Measurements from ENCODE around the gene ALDH3B1. TPM values are rescaled to one million over a fixed set of nuclear protein-coding genes. Genes with fewer than 3 reads are reported as not detected.

Gene ALDH3B1
- total and polyA plus RNA-seq, 2 donors (not counting 3 experiments of a cell fraction or from before 2014, with no cell fraction given) = 0.13 to 1.0 TPM

- H4K20me1 ChIP-seq (replicated peaks; ENCODE audit: control insufficient read depth, extremely low read depth, insufficient read depth, low read length) = no peaks in the 10 kb centered on the region
- no peak within 1 kb of the TSS for H3K27ac ChIP-seq (ENCODE audit: insufficient read depth, low read depth, low read length)
- H3K27me3 ChIP-seq (ENCODE audit: control insufficient read depth in 2 of 2, insufficient read depth in 2 of 2, low read length in 2 of 2) = no peaks in the 10 kb centered on the region
- H3K4me1 ChIP-seq (ENCODE audit: control insufficient read depth, extremely low read depth, insufficient read depth, low read length) = peaks cover 3% of the 10 kb centered on the region
- H3K9me3 ChIP-seq (replicated peaks; ENCODE audit: control insufficient read depth, insufficient read depth, low read length) = no peaks in the 10 kb centered on the region
- H3K9ac ChIP-seq (replicated peaks; ENCODE audit: extremely low read depth, insufficient read depth, low read length) = no peak within 1 kb of the TSS
- intact Hi-C loops (cut with micrococcal nuclease) = no loop called here
- BruUV-seq (replicated peaks) = no TSS peak
- no peaks in the 10 kb centered on the region for H3K79me2 ChIP-seq (ENCODE audit: control insufficient read depth, insufficient read depth, low read length)
- peak within 1 kb of the TSS; percentile 17 to 51 (median 50) for H3K4me3 ChIP-seq (replicated peaks in 1 of 3; ENCODE audit: insufficient read depth in 1 of 3, low read depth in 1 of 3, low read length in 3 of 3)
- CTCF ChIA-PET = no interaction called here
- dilution Hi-C loops (cut with MboI; ENCODE audit: extremely low pct_ligation_motif_present, low sequenced_read_pairs) = no loop called here
- FAIRE-seq (peak; percentile 70), DNase-seq (ENCODE audit: low read depth, low spot score) (peak; percentile 70)
- no peaks in the 10 kb centered on the region for H3K36me3 ChIP-seq (ENCODE audit: control insufficient read depth in 2 of 2, extremely low read depth in 1 of 2, insufficient read depth in 2 of 2, low read length in 2 of 2)
- peak within 1 kb of the TSS; percentile 87 for H2AFZ ChIP-seq (ENCODE audit: low read depth, low read length)
- H3K9me1 ChIP-seq (replicated peaks; ENCODE audit: control insufficient read depth, extremely low read depth, insufficient read depth, low read length) = no peaks in the 10 kb centered on the region
- H3K4me2 ChIP-seq (ENCODE audit: insufficient read depth, low read length) = peak within 1 kb of the TSS; percentile 65
- POLR2A ChIA-PET = no interaction called here
- no peak for TF ChIP-seq EZH2 (IDR thresholded peaks at IDR 0.05; ENCODE audit: borderline replicate concordance, low read depth, low read length, severe bottlenecking)
- peak; percentile 76 for TF ChIP-seq POLR2AphosphoS5 (IDR thresholded peaks at IDR 0.05; ENCODE audit: insufficient read depth, low read depth, low read length)
- TF ChIP-seq MAX (IDR thresholded peaks at IDR 0.05; ENCODE audit: insufficient read depth, insufficient read length) = peak; percentile 34
- TF ChIP-seq POLR2A (IDR thresholded peaks at IDR 0.05; ENCODE audit: low read depth, low read length) = peak; percentile 53
- TF ChIP-seq JUN (IDR thresholded peaks at IDR 0.05; ENCODE audit: borderline replicate concordance, insufficient read depth, insufficient read length, low read depth) = no peak
- no peak for TF ChIP-seq MYC (IDR thresholded peaks at IDR 0.05; ENCODE audit: low read depth, low read length)
- no peak for TF ChIP-seq CTCF (IDR thresholded peaks at IDR 0.05; ENCODE audit: extremely low read depth in 1 of 2, insufficient read depth in 1 of 2, low read depth in 1 of 2, low read length in 2 of 2)
- TF ChIP-seq FOS (IDR thresholded peaks at IDR 0.05; ENCODE audit: borderline replicate concordance, insufficient read depth, low read length) = no peak
Observed at GRCh38 chr11:68003846-68004550, 6.1 kb upstream of the ALDH3B1 start, which contains the start of gene UNC93B1. Gene UNC93B1, minus strand, starts transcription at chr11:68004097. Its CDS starts 54 bp downstream, at chr11:68004043.

All from endothelial cell of umbilical vein (primary cell).